A549 (cell line): ENCODE data around the gene IQGAP2. TPM values are rescaled to one million over a fixed set of nuclear protein-coding genes. Genes with fewer than 3 reads are reported as not detected.

Experiments used
- ATAC-seq, 2 experiments: fragments of 200-7000 bp in 1 of 2; fragments of >200 bp in 1 of 2; cut with Nextera tagmentation in 1 of 2; cut with Tn5 transposase in 1 of 2; 3 replicates each; pipeline versions ENCODE4 v1.8.0 to v1.9.1; 2018 to 2020; ENCODE audit warnings: mild to moderate bottlenecking in 1 of 2, moderate library complexity in 1 of 2
- CTCF ChIA-PET: fragments of 300-600 bp; sonication (Branson Sonifier 250); formaldehyde crosslinking; extraction: SDS; loops from one replicate; lab custom pipeline; 2021; ENCODE audit warnings: antibody characterized with exemption, inconsistent platforms; lab: Yijun Ruan, JAX
- POLR2A ChIA-PET: fragments of 350-600 bp; formaldehyde crosslinking; extraction: SDS; loops from one replicate; lab custom pipeline; 2021; ENCODE audit warnings: antibody characterized with exemption, inconsistent platforms; lab: Yijun Ruan, JAX
- DNase-seq, 2 experiments: peaks; one replicate each; pipeline versions ENCODE4 v3.0.0 to v3.0.0-alpha.2; 2011 to 2016; ENCODE audit warnings: low read depth in 1 of 2, low spot score in 1 of 2
- FAIRE-seq: peaks from 2 replicates; lab custom pipeline; 2011; peaks lifted over from hg19 to GRCh38; lab: Jason Lieb, UNC
- H3K27ac ChIP-seq, 2 experiments: fragments of >200 bp; sonication (Bioruptor Twin); formaldehyde crosslinking; 3 replicates each; pipeline ENCODE4 v1.5.1; 2016 to 2017
- H3K4me1 ChIP-seq: fragments of >200 bp; sonication (Bioruptor Twin); formaldehyde crosslinking; 3 replicates; pipeline ENCODE4 v1.6.1; 2016
- H3K4me2 ChIP-seq: fragments of >200 bp; sonication (Bioruptor Twin); formaldehyde crosslinking; 3 replicates; pipeline ENCODE4 v1.6.1; 2016
- H3K4me3 ChIP-seq: fragments of >200 bp; sonication (Bioruptor Twin); formaldehyde crosslinking; 3 replicates; pipeline ENCODE4 v1.5.1; 2016
- H3K9me3 ChIP-seq: fragments of >200 bp; sonication (Bioruptor Twin); formaldehyde crosslinking; 3 replicates; pipeline ENCODE4 v1.6.1; 2016
- CBX2 ChIP-seq: fragments of 200-600 bp; sonication (generic); IDR thresholded peaks from 2 replicates; pipeline ENCODE4 v1.6.1; 2016; ENCODE audit warnings: low read depth, mild to moderate bottlenecking, borderline replicate concordance
- CBX8 ChIP-seq: fragments of 200-600 bp; sonication (generic); IDR thresholded peaks from 2 replicates; pipeline ENCODE4 v1.6.1; 2016
- CHD2 ChIP-seq: fragments of 150-350 bp; IDR thresholded peaks from 2 replicates; pipeline ENCODE4 v1.6.1; 2014; ENCODE audit warnings: low read length; ENCODE audit not compliant: partially characterized antibody
- EHMT2 ChIP-seq: fragments of 200-600 bp; sonication (generic); IDR thresholded peaks from 2 replicates; pipeline ENCODE4 v1.6.1; 2016; ENCODE audit warnings: antibody characterized with exemption, low read depth, mild to moderate bottlenecking, moderate library complexity
- FOSL2 ChIP-seq, 2 experiments: fragments of 450-650 bp in 1 of 2; fragments of >200 bp in 1 of 2; sonication (Bioruptor Twin) in 1 of 2; formaldehyde crosslinking; IDR thresholded peaks; 2 replicates each; pipeline versions ENCODE4 v1.5.0 to v1.6.1; 2016 to 2020; ENCODE audit warnings: mild to moderate bottlenecking in 1 of 2, moderate library complexity in 1 of 2
- GATA3 ChIP-seq: IDR thresholded peaks from 2 replicates; pipeline ENCODE4 v1.6.1; 2012; ENCODE audit warnings: borderline replicate concordance
- HDAC2 ChIP-seq: fragments of 200-600 bp; sonication (generic); IDR thresholded peaks from 2 replicates; pipeline ENCODE4 v1.6.1; 2016
- HOXB13 ChIP-seq: fragments of 250-450 bp; sonication (Bioruptor Pico); IDR thresholded peaks from 2 replicates; pipeline ENCODE4 v1.5.0; 2020; ENCODE audit warnings: low read depth, mild to moderate bottlenecking, moderate library complexity
- MAFK ChIP-seq: fragments of 450-650 bp; IDR thresholded peaks from 2 replicates; pipeline ENCODE4 v1.6.1; 2014; ENCODE audit not compliant: partially characterized antibody
- MAZ ChIP-seq: fragments of 150-350 bp; IDR thresholded peaks from 2 replicates; pipeline ENCODE4 v1.6.1; 2014; ENCODE audit warnings: antibody characterized with exemption, low read depth, low read length, borderline replicate concordance
- NFE2L2 ChIP-seq: fragments of 150-350 bp; conservative IDR thresholded peaks from 2 replicates; pipeline ENCODE4 v1.6.1; 2014; ENCODE audit warnings: low read length
- NR3C1 ChIP-seq: fragments of >200 bp; sonication (Bioruptor Twin); formaldehyde crosslinking; IDR thresholded peaks from 3 replicates; pipeline ENCODE4 v1.6.1; 2017
- PHF8 ChIP-seq: fragments of 200-600 bp; sonication (generic); IDR thresholded peaks from 2 replicates; pipeline ENCODE4 v1.6.1; 2016; ENCODE audit warnings: low read depth, mild to moderate bottlenecking, antibody characterized with exemption, moderate library complexity, borderline replicate concordance
- POLR2A ChIP-seq: IDR thresholded peaks from 2 replicates; pipeline ENCODE4 v1.6.1; 2012; ENCODE audit warnings: mild to moderate bottlenecking, low read length
- POLR2AphosphoS2 ChIP-seq: conservative IDR thresholded peaks from 2 replicates; pipeline ENCODE4 v1.6.1; 2012; ENCODE audit warnings: low read length, improper control_type of control experiment, inconsistent platforms
- RARB ChIP-seq: fragments of 250-450 bp; sonication (Bioruptor Pico); IDR thresholded peaks from 2 replicates; pipeline ENCODE4 v1.8.0; 2021; ENCODE audit warnings: mild to moderate bottlenecking, moderate library complexity
- RCOR1 ChIP-seq: fragments of 150-350 bp; IDR thresholded peaks from 2 replicates; pipeline ENCODE4 v1.6.1; 2014; ENCODE audit warnings: antibody characterized with exemption, low read length, low read depth
- SMC3 ChIP-seq: fragments of >200 bp; sonication (Bioruptor Twin); formaldehyde crosslinking; IDR thresholded peaks from 3 replicates; pipeline ENCODE4 v1.6.1; 2018; ENCODE audit warnings: inconsistent platforms
- TP53 ChIP-seq: fragments of 250-450 bp; sonication (Bioruptor Pico); IDR thresholded peaks from 2 replicates; pipeline ENCODE4 v1.5.0; 2021; ENCODE audit warnings: mild to moderate bottlenecking, moderate library complexity
- ZC3H11A ChIP-seq: fragments of 450-650 bp; IDR thresholded peaks from 2 replicates; pipeline ENCODE4 v1.6.1; 2014; ENCODE audit warnings: antibody characterized with exemption, mild to moderate bottlenecking
- ZNF302 ChIP-seq: fragments of 250-450 bp; sonication (Bioruptor Pico); IDR thresholded peaks from 2 replicates; pipeline ENCODE4 v1.9.0; 2021; ENCODE audit warnings: inconsistent platforms, mild to moderate bottlenecking, moderate library complexity
- ZSCAN20 ChIP-seq: fragments of 250-450 bp; sonication (Bioruptor Pico); IDR thresholded peaks from 2 replicates; pipeline ENCODE4 v1.8.0; 2022; ENCODE audit warnings: mild to moderate bottlenecking, moderate library complexity
- WGBS: methylation state at CpG from one replicate; pipeline ENCODE4 v1.1.6; 2017; ENCODE audit errors: missing lambda C conversion rate; 5-methylcytosine and 5-hydroxymethylcytosine counted together
- polyA plus RNA-seq, 4 experiments: library from polyadenylated mRNA; depleted of rRNA in 3 of 4; stranded (reverse); fragments of >200 nt; fragmentation: RNase III in 1 of 4; extraction: RNeasy Plus Mini Kit Qiagen cat#74134 plus additional on column Dnase treatment in 1 of 4; gene quantifications; 2 replicates in 3 of 4; 3 replicates in 1 of 4; pipeline ENCODE4 v1.2.3, GENCODE V29; 2011 to 2017
- TF ChIP-seq, protein P1 (sequence below): fragments of 250-450 bp; sonication (Bioruptor Pico); IDR thresholded peaks from 2 replicates; pipeline ENCODE4 v1.5.0; 2021; ENCODE audit warnings: mild to moderate bottlenecking, moderate library complexity, borderline replicate concordance
- TF ChIP-seq, protein P2 (sequence below): fragments of 250-450 bp; sonication (Bioruptor Pico); IDR thresholded peaks from 2 replicates; pipeline ENCODE4 v1.5.0; 2020; ENCODE audit warnings: low read depth, mild to moderate bottlenecking, moderate library complexity
- TF ChIP-seq, protein P3 (sequence below): fragments of 450-650 bp; IDR thresholded peaks from 2 replicates; pipeline ENCODE4 v1.6.1; 2014; ENCODE audit warnings: antibody characterized with exemption
- TF ChIP-seq, protein P4 (sequence below): fragments of >200 bp; sonication (Bioruptor Twin); formaldehyde crosslinking; IDR thresholded peaks from 3 replicates; pipeline ENCODE4 v1.5.1; 2016
- TF ChIP-seq, protein P5 (sequence below): fragments of >200 bp; sonication (Bioruptor Twin); formaldehyde crosslinking; IDR thresholded peaks from 2 replicates; pipeline ENCODE4 v1.6.1; 2016

The IQGAP2 gene
- polyA plus RNA-seq, 2 of the 4 experiments (the other 2 are of a cell fraction), result 5.3 to 10.1 TPM

DNA sequence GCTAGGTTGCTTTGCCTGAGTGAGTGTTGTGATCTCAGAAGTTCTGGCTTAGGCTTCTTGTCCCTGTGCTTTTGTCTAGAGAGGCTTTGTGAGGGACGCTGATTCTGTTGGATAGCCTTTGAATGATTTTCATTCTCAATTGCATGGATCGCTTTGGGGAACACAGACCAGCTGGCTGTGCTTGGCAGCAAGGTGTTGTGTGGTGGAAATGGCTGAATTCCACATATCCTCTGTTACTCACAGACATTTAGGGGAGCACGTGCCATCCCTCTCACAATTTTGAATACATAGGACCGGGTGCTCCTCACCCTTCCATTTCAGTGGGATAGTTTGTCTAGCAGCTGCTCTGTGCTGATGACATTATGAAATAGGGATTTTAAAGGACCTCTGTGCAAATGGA lies 76.2 kb downstream of the IQGAP2 start:
- no peak for TF ChIP-seq RARB
- no peak for TF ChIP-seq NR3C1
- TF ChIP-seq, protein P1, sequence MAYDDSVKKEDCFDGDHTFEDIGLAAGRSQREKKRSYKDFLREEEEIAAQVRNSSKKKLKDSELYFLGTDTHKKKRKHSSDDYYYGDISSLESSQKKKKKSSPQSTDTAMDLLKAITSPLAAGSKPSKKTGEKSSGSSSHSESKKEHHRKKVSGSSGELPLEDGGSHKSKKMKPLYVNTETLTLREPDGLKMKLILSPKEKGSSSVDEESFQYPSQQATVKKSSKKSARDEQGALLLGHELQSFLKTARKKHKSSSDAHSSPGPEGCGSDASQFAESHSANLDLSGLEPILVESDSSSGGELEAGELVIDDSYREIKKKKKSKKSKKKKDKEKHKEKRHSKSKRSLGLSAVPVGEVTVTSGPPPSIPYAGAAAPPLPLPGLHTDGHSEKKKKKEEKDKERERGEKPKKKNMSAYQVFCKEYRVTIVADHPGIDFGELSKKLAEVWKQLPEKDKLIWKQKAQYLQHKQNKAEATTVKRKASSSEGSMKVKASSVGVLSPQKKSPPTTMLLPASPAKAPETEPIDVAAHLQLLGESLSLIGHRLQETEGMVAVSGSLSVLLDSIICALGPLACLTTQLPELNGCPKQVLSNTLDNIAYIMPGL (CRISPR knock-in tag), result no peak
- TF ChIP-seq CBX2, result no peak
- TF ChIP-seq GATA3, result no peak
- TF ChIP-seq CHD2, result no peak
- no peak for TF ChIP-seq EHMT2
- no peak for TF ChIP-seq CBX8
- no peak for TF ChIP-seq POLR2A
- TF ChIP-seq, protein P2, sequence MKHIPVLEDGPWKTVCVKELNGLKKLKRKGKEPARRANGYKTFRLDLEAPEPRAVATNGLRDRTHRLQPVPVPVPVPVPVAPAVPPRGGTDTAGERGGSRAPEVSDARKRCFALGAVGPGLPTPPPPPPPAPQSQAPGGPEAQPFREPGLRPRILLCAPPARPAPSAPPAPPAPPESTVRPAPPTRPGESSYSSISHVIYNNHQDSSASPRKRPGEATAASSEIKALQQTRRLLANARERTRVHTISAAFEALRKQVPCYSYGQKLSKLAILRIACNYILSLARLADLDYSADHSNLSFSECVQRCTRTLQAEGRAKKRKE (CRISPR knock-in tag), result no peak
- Histone ChIP-seq H3K4me2 (no peak overlapping the region; the same call in 2 of the 3 replicates), H3K4me1 (peaks cover 18% of the 10 kb centered on the region), H3K27ac (peak overlapping the region in 1 of 2 experiments; percentile 2; a peak in 1 of 6 replicates), H3K9me3 (no peaks in the 10 kb centered on the region), H3K4me3 (no peak overlapping the region)
- CTCF ChIA-PET, result no interaction called here
- POLR2A ChIA-PET, result no interaction called here
- no peak for ATAC-seq
- WGBS, result 46% methylated on average over 4 of the region's 4 CpGs
- FAIRE-seq, result no peak
- DNase-seq, result no peak

DNA sequence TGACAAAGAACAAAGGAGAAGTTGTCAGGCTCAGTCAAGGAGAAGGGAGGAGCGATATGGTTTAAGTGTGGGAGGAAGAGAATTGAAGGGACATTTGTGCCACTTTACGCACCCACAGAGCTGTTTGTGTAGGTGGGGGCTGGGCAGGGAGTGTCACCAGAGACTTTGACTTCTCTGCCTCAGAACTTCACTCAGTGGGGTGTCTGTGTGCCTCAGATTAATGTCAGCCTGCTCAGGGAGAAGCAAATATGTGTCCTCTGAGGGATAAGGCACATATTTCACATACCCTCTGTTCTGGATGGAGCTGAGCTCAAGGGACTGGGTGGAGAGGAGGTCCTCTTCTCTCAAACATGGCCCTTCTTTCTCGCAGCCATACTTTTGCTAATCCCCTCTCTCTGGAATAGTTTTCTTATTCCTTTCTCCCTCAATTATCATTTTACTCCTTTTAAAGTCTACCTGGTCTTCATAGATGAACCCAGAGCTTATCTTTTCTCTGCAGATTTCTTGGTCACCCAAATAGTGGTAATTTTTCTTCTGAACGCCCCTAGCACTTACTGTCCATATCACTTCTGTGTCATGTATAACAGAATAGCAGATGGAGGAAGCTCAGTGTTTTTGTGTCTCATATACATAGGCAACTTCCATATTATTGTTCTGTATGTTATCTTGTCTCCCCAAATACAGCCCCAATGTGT lies 77.0 kb downstream of the IQGAP2 start:
- TF ChIP-seq, protein P3, sequence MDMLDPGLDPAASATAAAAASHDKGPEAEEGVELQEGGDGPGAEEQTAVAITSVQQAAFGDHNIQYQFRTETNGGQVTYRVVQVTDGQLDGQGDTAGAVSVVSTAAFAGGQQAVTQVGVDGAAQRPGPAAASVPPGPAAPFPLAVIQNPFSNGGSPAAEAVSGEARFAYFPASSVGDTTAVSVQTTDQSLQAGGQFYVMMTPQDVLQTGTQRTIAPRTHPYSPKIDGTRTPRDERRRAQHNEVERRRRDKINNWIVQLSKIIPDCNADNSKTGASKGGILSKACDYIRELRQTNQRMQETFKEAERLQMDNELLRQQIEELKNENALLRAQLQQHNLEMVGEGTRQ, result no peak
- TF ChIP-seq SMC3 (no peak), PHF8 (no peak), RCOR1 (no peak), HDAC2 (no peak), TP53 (CRISPR knock-in tag) (no peak), FOSL2 (IDR thresholded peaks at IDR 0.05) (no peak), FOSL2 (CRISPR knock-in tag; IDR thresholded peaks at IDR 0.05) (no peak), MAFK (no peak), NFE2L2 (no peak), ZNF302 (no peak), ZSCAN20 (CRISPR knock-in tag) (no peak), POLR2A (no peak), CBX2 (no peak), MAZ (no peak), POLR2AphosphoS2 (no peak), HOXB13 (CRISPR knock-in tag) (no peak), ZC3H11A (no peak)
- TF ChIP-seq, protein P4, sequence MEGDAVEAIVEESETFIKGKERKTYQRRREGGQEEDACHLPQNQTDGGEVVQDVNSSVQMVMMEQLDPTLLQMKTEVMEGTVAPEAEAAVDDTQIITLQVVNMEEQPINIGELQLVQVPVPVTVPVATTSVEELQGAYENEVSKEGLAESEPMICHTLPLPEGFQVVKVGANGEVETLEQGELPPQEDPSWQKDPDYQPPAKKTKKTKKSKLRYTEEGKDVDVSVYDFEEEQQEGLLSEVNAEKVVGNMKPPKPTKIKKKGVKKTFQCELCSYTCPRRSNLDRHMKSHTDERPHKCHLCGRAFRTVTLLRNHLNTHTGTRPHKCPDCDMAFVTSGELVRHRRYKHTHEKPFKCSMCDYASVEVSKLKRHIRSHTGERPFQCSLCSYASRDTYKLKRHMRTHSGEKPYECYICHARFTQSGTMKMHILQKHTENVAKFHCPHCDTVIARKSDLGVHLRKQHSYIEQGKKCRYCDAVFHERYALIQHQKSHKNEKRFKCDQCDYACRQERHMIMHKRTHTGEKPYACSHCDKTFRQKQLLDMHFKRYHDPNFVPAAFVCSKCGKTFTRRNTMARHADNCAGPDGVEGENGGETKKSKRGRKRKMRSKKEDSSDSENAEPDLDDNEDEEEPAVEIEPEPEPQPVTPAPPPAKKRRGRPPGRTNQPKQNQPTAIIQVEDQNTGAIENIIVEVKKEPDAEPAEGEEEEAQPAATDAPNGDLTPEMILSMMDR, result no peak
- TF ChIP-seq, protein P5, sequence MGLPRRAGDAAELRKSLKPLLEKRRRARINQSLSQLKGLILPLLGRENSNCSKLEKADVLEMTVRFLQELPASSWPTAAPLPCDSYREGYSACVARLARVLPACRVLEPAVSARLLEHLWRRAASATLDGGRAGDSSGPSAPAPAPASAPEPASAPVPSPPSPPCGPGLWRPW, result no peak
- H3K27ac ChIP-seq, result peak overlapping the region; percentile 2 to 27; a peak in 3 of 6 replicates
- peak overlapping the region; percentile 22; the same call in 2 of the 3 replicates for H3K4me2 ChIP-seq
- POLR2A ChIA-PET, result no interaction called here
- H3K4me3 ChIP-seq, result no peak overlapping the region
- FAIRE-seq, result no peak
- no peak for DNase-seq
- no peak for ATAC-seq
- 51% methylated on average over 4 of the region's 4 CpGs for WGBS
- no peaks in the 10 kb centered on the region for H3K9me3 ChIP-seq
- CTCF ChIA-PET, result no interaction called here
- peaks cover 18% of the 10 kb centered on the region for H3K4me1 ChIP-seq
